Keratinocyte (primary cell): ENCODE measurements around the gene RPL18. TPM values are rescaled to one million over a fixed set of nuclear protein-coding genes. Genes with fewer than 3 reads are reported as not detected.

Experiments used
- DNase-seq: peaks from one replicate; pipeline ENCODE4 v3.0.0-alpha.2; 2011; ENCODE audit warnings: low read depth, missing footprints, low spot score
- FAIRE-seq: peaks from 2 replicates; lab custom pipeline; 2011; peaks lifted over from hg19 to GRCh38; lab: Jason Lieb, UNC
- H2AFZ ChIP-seq: 2 replicates; pipeline ENCODE4 v1.6.0; 2012; ENCODE audit warnings: low read length, control low read depth, inconsistent platforms; ENCODE audit not compliant: control insufficient read depth
- H3K27ac ChIP-seq: 2 replicates; pipeline ENCODE4 v1.5.1; 2011; ENCODE audit warnings: low read length; ENCODE audit not compliant: control insufficient read depth, insufficient read depth
- H3K27me3 ChIP-seq: 3 replicates; pipeline ENCODE4 v1.6.0; 2011; ENCODE audit warnings: low read length; ENCODE audit not compliant: control insufficient read depth, insufficient read depth; ENCODE audit errors: extremely low read depth
- H3K36me3 ChIP-seq, 2 experiments: 2 replicates in 1 of 2; 3 replicates in 1 of 2; pipeline ENCODE4 v1.5.1; 2011; ENCODE audit warnings: low read length in 2 of 2, mild to moderate bottlenecking in 1 of 2; ENCODE audit not compliant: control insufficient read depth in 2 of 2, insufficient read depth in 2 of 2; ENCODE audit errors: extremely low read depth in 1 of 2
- H3K4me1 ChIP-seq: 3 replicates; pipeline ENCODE4 v1.5.1; 2011; ENCODE audit warnings: low read length; ENCODE audit not compliant: control insufficient read depth, insufficient read depth; ENCODE audit errors: extremely low read depth
- H3K4me2 ChIP-seq: 3 replicates; pipeline ENCODE4 v1.6.0; 2011; ENCODE audit warnings: low read depth, low read length; ENCODE audit not compliant: control insufficient read depth, insufficient read depth; ENCODE audit errors: extremely low read depth
- H3K4me3 ChIP-seq, 3 experiments: fragments of 200-600 bp in 1 of 3; sonication (generic) in 1 of 3; 2 replicates in 2 of 3; 3 replicates in 1 of 3; pipeline ENCODE4 v1.5.1; 2011 to 2016; ENCODE audit warnings: low read length in 3 of 3, mild to moderate bottlenecking in 3 of 3, control low read depth in 2 of 3, inconsistent platforms in 1 of 3, low read depth in 1 of 3, mixed read lengths in 1 of 3, mixed run types in 1 of 3, moderate library complexity in 1 of 3; ENCODE audit not compliant: control insufficient read depth in 2 of 3, insufficient read depth in 2 of 3; ENCODE audit errors: extremely low read depth in 1 of 3
- H3K79me2 ChIP-seq: 2 replicates; pipeline ENCODE4 v1.6.0; 2012; ENCODE audit warnings: low read length; ENCODE audit not compliant: control insufficient read depth, insufficient read depth
- H3K9ac ChIP-seq: 3 replicates; pipeline ENCODE4 v1.6.0; 2011; ENCODE audit warnings: low read length; ENCODE audit not compliant: control insufficient read depth, insufficient read depth; ENCODE audit errors: extremely low read depth
- H3K9me1 ChIP-seq: 3 replicates; pipeline ENCODE4 v1.6.0; 2011; ENCODE audit warnings: low read length; ENCODE audit not compliant: control insufficient read depth, insufficient read depth; ENCODE audit errors: extremely low read depth
- H3K9me3 ChIP-seq: 2 replicates; pipeline ENCODE4 v1.5.1; 2012; ENCODE audit warnings: low read depth, low read length; ENCODE audit not compliant: control insufficient read depth
- H4K20me1 ChIP-seq: 3 replicates; pipeline ENCODE4 v1.6.0; 2011; ENCODE audit warnings: low read length; ENCODE audit not compliant: control insufficient read depth, insufficient read depth; ENCODE audit errors: extremely low read depth
- CTCF ChIP-seq, 3 experiments: IDR thresholded peaks in 1 of 3; conservative IDR thresholded peaks in 1 of 3; optimal IDR thresholded peaks in 1 of 3; 2 replicates in 2 of 3; 3 replicates in 1 of 3; pipeline versions ENCODE3 to v1.5.1; 2011; ENCODE audit warnings: low read length in 3 of 3, mild to moderate bottlenecking in 3 of 3, moderate library complexity in 2 of 3, control low read depth in 1 of 3, inconsistent platforms in 1 of 3; ENCODE audit not compliant: insufficient read depth in 2 of 3; ENCODE audit errors: extremely low read depth in 1 of 3
- EZH2 ChIP-seq: IDR thresholded peaks from one replicate; pipeline ENCODE4 v1.6.1; 2012; ENCODE audit warnings: inconsistent platforms, mild to moderate bottlenecking, low read length, moderate library complexity
- dilution Hi-C: fragments of 300-500 bp; cut with MboI; formaldehyde crosslinking; loops from one replicate; pipeline ENCODE4 v1.7.0; 2020; ENCODE audit warnings: low sequenced_read_pairs; ENCODE audit not compliant: extremely low pct_ligation_motif_present
- polyA plus RNA-seq, 5 experiments: library from polyadenylated mRNA; depleted of rRNA in 3 of 5; stranded (reverse) in 3 of 5; stranded (forward) in 1 of 5; unstranded in 1 of 5; fragments of >200 nt; gene quantifications; 1 replicate in 1 of 5; 2 replicates in 3 of 5; 3 replicates in 1 of 5; pipeline versions ENCODE4 v1.2.1 to v1.2.3, GENCODE V29; 2011 to 2012; ENCODE audit warnings: missing spikeins in 2 of 5, low read depth in 1 of 5, low replicate concordance in 1 of 5

The RPL18 gene
- polyA plus RNA-seq, 1 donor (not counting 4 experiments of a cell fraction or from before 2014, with no cell fraction given): 1,015 TPM

GRCh38 chr19:48613024-48613851, 5.7 kb downstream of the RPL18 start:
- DNase-seq (no peak), FAIRE-seq (no peak)
- H3K36me3 ChIP-seq: peaks cover 20 to 35% of the 10 kb centered on the region in 2 experiments
- no peak overlapping the region for H3K9ac ChIP-seq
- H3K9me1 ChIP-seq: peaks cover 5% of the 10 kb centered on the region
- peaks cover 33% of the 10 kb centered on the region for H3K4me1 ChIP-seq
- H3K4me3 ChIP-seq: no peak overlapping the region
- no peak overlapping the region for H2AFZ ChIP-seq
- TF ChIP-seq EZH2 (no peak), CTCF (optimal IDR thresholded peaks at IDR 0.05 in 1 of 3, IDR thresholded peaks at IDR 0.05 in 1 of 3, conservative IDR thresholded peaks at IDR 0.05 in 1 of 3; ENCODE audit: extremely low read depth in 1 of 3, insufficient read depth in 2 of 3, low read length in 3 of 3) (no peak)
- peaks cover 29% of the 10 kb centered on the region for H3K79me2 ChIP-seq
- dilution Hi-C loops: no loop called here
- H4K20me1 ChIP-seq: peaks cover 32% of the 10 kb centered on the region
- H3K4me2 ChIP-seq: no peak overlapping the region
- H3K9me3 ChIP-seq: no peaks in the 10 kb centered on the region
- no peaks in the 10 kb centered on the region for H3K27me3 ChIP-seq
- H3K27ac ChIP-seq: no peak overlapping the region

GRCh38 chr19:48611872-48612271, 7.1 kb downstream of the RPL18 start:
- dilution Hi-C loops: no loop called here
- no peak for FAIRE-seq
- no peak overlapping the region for H2AFZ ChIP-seq

More at GRCh38 chr19:48611872-48612271, 7.1 kb downstream of the RPL18 start:
- H3K4me1 ChIP-seq: peaks cover 23% of the 10 kb centered on the region
- H3K9ac ChIP-seq: no peak overlapping the region
- H3K27me3 ChIP-seq: no peaks in the 10 kb centered on the region
- H3K9me1 ChIP-seq: peaks cover 5% of the 10 kb centered on the region
- H3K79me2 ChIP-seq: peaks cover 16% of the 10 kb centered on the region
- H3K27ac ChIP-seq: no peak overlapping the region
- no peak overlapping the region for H3K4me3 ChIP-seq
- no peak overlapping the region for H3K4me2 ChIP-seq
- DNase-seq: no peak
- H4K20me1 ChIP-seq: peaks cover 19% of the 10 kb centered on the region
- peaks cover 15 to 21% of the 10 kb centered on the region in 2 experiments for H3K36me3 ChIP-seq
- H3K9me3 ChIP-seq: no peaks in the 10 kb centered on the region
- TF ChIP-seq EZH2 (no peak), CTCF (optimal IDR thresholded peaks at IDR 0.05 in 1 of 3, IDR thresholded peaks at IDR 0.05 in 1 of 3, conservative IDR thresholded peaks at IDR 0.05 in 1 of 3; ENCODE audit: extremely low read depth in 1 of 3, insufficient read depth in 2 of 3, low read length in 3 of 3) (no peak)
